Retina (tissue), 1 donor: ENCODE results near the gene ELF3.
"Not testable (repeated sequence)": the region's sequence is repeated elsewhere in the genome, so short reads cannot be mapped to it uniquely, and the experiment has no call there.

ENCODE experiments used
- DNase-seq: peaks from one replicate; pipeline ENCODE4 v3.0.0-alpha.2; 2016

ELF3 gene

DNA sequence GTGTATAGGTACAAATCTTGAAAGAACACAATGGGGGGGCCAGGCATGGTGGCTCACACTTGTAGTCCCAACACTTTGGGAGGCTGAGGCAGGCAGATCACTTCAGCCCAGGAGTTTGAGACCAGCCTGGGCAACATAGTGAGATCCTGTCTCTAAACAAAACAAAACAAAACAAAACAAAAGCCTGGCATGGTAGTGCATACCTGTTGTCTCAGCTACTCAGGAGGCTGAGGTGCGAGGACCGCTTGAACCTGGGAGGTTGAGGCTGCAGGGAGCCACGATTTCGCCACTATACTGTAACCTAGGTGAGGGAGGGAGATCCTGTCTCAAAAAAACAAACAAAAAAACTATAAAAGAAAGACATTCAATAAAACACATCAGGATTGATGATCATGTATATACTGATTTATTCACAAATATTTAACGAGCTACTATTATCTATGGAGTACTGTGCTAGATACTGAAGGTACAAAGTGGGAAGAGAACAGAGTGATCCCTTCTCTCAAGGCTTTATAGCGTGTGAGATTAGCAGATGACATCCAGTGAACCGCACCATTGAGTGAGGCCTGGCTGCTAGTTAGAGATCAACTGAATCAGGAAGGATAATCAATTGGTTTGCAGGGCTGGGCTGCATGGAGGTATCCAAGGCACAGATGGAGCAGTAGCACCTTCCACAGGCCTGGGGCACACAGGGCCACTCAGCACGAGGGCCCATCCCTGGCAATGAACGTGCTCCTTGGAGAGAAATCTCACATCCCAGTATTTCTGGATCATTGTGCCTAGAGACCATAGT lies 26.4 kb downstream of the ELF3 start:
- no peak for DNase-seq

DNA sequence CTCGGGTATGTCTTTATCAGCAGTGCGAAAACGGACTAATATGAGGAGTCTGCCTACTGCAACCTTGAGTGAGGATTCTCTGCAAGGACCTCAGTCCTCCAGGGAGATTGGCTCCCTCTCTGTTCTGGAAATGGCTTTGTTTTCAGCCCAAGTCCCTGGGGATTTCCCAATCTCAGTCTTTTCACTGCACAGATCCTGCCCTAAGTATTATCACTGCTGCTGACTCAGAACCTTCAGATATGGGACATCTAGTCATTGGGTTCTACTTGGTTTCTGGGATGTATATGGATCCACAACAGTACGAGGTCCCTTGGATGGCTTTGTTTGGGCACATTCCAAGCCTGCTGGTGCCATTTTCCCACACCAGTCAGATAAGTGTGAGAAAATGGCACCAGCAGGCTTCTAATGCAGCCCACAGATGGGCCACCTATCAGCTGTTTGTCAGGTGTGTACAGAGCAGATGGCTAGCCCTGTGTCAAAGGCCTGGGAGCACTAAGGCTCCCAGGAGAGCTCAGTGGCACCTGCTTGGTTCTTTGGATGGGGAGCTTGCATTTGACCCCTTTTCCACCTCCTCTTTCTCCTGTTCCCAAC lies 27.4 kb downstream of the ELF3 start:
- DNase-seq, result no peak

DNA sequence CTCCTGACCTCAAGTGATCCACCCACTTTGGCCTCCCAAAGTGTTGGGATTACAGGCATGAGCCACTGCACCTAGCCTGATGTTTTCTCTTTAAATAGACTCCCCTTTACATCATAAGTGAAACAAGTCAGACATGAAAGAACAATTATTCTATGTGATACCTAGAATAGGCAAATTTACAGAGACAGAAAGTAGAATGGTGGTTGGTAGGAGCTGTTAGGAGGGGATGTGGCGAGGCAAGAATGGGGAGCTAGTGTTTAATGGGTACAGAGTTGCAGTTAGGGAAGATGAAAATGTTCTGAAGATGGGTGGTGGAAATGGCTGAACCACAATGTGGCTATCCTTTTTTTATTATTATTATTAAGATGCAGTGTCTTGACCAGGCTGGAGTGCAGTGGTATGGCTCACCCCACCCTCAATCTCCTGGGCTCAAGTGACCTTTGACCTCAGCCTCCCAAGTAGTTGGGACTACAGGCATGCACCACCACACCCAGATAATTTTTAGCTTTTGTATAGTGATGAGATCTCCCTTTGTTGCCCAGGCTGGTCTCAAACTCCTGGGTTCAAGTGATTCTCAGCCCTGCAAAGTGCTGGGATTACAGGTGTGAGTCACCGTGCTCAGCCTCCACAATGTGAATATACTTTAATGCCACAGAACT lies 28.4 kb downstream of the ELF3 start:
- no peak for DNase-seq

DNA sequence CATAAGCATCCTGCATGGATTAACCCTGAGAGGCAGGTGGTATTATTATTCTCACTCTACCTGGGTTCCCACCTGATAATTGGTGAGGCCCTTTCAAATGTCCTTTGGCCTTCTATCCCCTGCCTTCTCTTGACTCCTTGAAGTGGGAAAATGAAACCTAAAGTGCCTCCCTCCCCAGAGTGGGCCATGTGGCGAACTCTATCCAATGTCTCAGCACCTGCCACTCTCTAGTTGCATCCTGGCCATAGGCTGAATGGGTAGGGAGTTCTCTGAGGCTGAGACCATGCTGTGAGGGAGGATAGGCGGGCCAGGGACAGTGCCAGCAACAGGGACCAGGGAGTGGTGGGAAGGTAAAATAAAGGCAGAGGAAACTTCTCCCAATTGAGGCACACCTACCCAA lies 35.3 kb downstream of the ELF3 start:
- no peak for DNase-seq

GRCh38 chr1:202046227-202046626 lies 35.8 kb downstream of the ELF3 start:
- no peak for DNase-seq

- no peak for DNase-seq
These were observed 36.6 kb downstream of the ELF3 start for GRCh38 chr1:202046748-202047708.

DNA sequence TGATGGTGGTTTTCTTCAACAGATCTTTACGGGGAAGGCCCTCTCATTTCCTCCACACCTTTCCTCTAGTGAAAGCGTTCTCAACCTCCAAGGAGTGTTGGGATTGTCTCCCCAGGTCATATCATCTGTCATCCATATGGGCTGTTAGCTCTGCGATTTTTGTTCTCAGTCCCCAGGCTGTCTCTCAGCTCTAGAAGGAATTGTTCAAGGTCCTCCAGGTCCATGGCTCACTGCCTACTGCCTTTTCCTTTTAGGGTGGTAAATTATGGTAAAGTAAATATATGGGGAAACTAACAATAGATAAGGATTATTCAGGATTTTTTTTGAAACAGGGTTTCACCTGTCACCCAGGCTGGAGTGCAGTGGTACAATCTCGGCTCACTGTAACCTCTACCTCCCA lies 37.6 kb downstream of the ELF3 start:
- DNase-seq, result no peak

GRCh38 chr1:202049129-202049528 lies 38.7 kb downstream of the ELF3 start:
- no peak for DNase-seq

- no peak for DNase-seq
These were observed 43.7 kb downstream of the ELF3 start for GRCh38 chr1:202054094-202054493.

DNA sequence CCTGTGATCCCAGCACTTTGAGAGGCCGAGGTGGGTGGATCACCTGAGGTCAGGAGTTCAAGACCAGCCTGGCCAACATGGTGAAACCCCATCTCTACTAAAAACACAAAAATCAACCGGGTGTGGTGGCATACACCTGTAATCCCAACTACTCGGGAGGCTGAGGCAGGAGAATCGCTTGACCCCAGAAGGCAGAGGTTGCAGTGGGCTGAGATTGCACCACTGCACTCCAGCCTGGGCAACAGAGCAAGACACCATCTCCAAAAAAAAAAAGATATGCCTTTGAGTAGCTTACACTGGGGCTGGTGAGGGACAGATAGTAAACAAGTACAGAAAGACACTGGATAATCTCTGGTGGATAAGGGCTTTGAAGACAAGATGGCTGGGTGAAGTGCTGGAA lies 44.3 kb downstream of the ELF3 start:
- not testable (repeated sequence) for DNase-seq

- DNase-seq, result no peak
These were observed 46.4 kb downstream of the ELF3 start for GRCh38 chr1:202056644-202057334.

DNA sequence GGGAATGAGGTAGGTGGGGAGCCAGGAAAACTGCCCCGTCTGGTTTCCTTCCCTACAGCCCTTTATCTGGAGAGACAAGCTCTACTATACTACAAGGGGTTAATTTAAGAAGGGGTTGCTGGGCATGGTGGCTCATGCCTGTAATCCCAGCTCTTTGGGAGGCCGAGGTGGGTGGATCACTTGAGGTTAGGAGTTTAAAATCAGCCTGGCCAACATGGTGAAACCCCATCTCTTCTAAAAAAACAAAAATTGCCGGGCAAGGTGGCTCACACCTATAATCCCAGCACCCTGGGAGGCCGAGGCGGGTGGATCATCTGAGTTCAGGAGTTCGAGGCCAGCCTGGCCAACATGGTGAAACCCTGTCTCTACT lies 46.9 kb downstream of the ELF3 start:
- DNase-seq, result not testable (repeated sequence)

- no peak for DNase-seq
These were observed 47.9 kb downstream of the ELF3 start for GRCh38 chr1:202058001-202058908.

DNA sequence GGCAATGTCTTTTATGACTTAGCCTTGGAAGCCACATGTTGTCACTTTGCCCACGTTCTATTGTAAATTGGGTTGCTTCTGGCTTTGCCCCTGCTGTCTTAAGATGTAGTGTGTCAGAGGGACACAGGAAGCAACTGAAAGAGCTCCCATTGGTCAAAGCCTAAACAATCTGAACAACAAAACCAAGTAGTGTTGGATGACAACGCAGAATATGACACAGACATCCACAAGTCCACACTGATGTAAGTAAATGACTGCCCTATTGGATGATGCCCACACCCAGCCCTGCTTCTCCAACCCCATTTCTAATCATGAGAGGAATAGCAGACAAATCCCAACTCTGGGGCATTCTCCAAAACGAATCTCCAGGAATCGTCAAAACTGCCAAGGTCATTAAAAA lies 50.7 kb downstream of the ELF3 start:
- DNase-seq, result no peak

- DNase-seq, result not testable (repeated sequence)
These were observed 51.4 kb downstream of the ELF3 start for GRCh38 chr1:202061787-202062186.

DNA sequence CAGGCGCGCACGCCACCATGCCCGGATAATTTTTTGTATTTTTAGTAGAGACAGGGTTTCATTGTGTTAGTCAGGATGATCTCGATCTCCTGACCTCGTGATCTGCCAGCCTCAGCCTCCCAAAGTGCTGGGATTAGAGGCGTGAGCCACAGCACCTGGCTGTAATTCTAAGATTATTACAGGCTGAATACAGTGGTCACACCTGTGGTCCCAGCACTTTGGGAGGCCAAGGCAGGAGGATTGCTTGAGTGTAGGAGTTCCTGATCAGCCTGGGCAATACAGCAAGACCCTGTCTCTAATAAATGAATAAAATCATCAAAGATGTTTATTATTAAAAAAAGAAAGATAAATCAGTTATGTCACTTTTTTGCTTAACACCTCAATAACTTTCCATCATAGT lies 52.2 kb downstream of the ELF3 start:
- DNase-seq, result not testable (repeated sequence)

DNA sequence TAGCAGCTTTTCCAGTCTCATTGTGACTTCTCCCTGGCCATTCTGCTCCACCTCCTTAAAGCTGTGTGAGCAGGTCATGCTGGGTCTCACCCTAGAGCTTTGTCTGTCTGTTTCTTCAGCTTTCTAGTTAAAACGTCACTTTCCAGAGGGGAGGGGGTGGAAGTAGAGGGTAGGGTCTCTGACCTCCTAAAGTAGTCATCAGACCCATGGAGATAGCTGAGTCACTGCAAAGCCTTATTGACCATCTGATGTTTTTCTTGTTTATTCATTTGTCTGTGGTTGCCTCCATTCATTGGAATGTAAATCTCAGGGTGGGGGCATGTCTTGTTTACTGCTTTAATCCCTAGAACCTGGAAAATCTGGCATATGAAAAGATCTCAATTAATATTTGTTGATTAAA lies 52.7 kb downstream of the ELF3 start:
- no peak for DNase-seq

GRCh38 chr1:202064889-202065312 lies 54.5 kb downstream of the ELF3 start:
- not testable (repeated sequence) for DNase-seq
